GM23338 (cell line): Measurements from ENCODE around the gene MAST2. TPM values are rescaled to one million over a fixed set of nuclear protein-coding genes. Genes with fewer than 3 reads are reported as not detected.

Experiments used
- ATAC-seq: fragments of 200-7000 bp; cut with Tn5 transposase; 3 replicates; pipeline ENCODE4 v1.9.1; 2020
- DNase-seq: peaks from one replicate; pipeline ENCODE4 v3.0.0-alpha.2; 2015; ENCODE audit warnings: low spot score
- H2AFZ ChIP-seq: fragments of 200-600 bp; sonication (generic); 2 replicates; pipeline ENCODE4 v1.8.0; 2016; ENCODE audit warnings: antibody characterized with exemption, mild to moderate bottlenecking, moderate library complexity
- H3F3A ChIP-seq: fragments of 200-600 bp; sonication (generic); replicated peaks from 2 replicates; pipeline ENCODE4 v1.8.0; 2017; ENCODE audit warnings: antibody characterized with exemption, mixed run types, low read depth
- H3K27ac ChIP-seq: fragments of 200-600 bp; sonication (generic); 2 replicates; pipeline ENCODE4 v1.6.1; 2016; ENCODE audit warnings: low read depth
- H3K27me3 ChIP-seq: fragments of 200-600 bp; sonication (generic); 2 replicates; pipeline ENCODE4 v1.8.0; 2016; ENCODE audit warnings: mild to moderate bottlenecking, mixed run types, moderate library complexity; ENCODE audit not compliant: insufficient read depth
- H3K36me3 ChIP-seq: fragments of 200-600 bp; sonication (generic); 2 replicates; pipeline ENCODE4 v1.8.0; 2016; ENCODE audit warnings: mild to moderate bottlenecking; ENCODE audit not compliant: insufficient read depth
- H3K4me1 ChIP-seq: fragments of 200-600 bp; sonication (generic); 2 replicates; pipeline ENCODE4 v1.8.0; 2016; ENCODE audit warnings: mild to moderate bottlenecking, moderate library complexity; ENCODE audit not compliant: insufficient read depth
- H3K4me2 ChIP-seq: fragments of 200-600 bp; sonication (generic); 2 replicates; pipeline ENCODE4 v1.7.1; 2017; ENCODE audit warnings: mixed run types
- H3K4me3 ChIP-seq: fragments of 200-600 bp; sonication (generic); 2 replicates; pipeline ENCODE4 v1.6.1; 2016; ENCODE audit warnings: mixed run types
- H3K79me2 ChIP-seq: fragments of 200-600 bp; sonication (generic); replicated peaks from 2 replicates; pipeline ENCODE4 v1.8.0; 2017; ENCODE audit warnings: mild to moderate bottlenecking; ENCODE audit not compliant: insufficient read depth
- H3K9me2 ChIP-seq: fragments of 200-600 bp; sonication (generic); 2 replicates; pipeline ENCODE4 v1.8.0; 2017; ENCODE audit not compliant: insufficient read depth
- H4K20me1 ChIP-seq: fragments of 200-600 bp; sonication (generic); replicated peaks from 2 replicates; pipeline ENCODE4 v1.8.0; 2017; ENCODE audit warnings: mild to moderate bottlenecking; ENCODE audit not compliant: insufficient read depth
- H3K27ac Mint-ChIP-seq: 2 replicates; pipeline ENCODE4 v1.8.0; 2020; ENCODE audit warnings: inconsistent platforms, mild to moderate bottlenecking, moderate library complexity, mixed read lengths
- H3K27me3 Mint-ChIP-seq: 3 replicates; pipeline ENCODE4 v1.8.0; 2022; ENCODE audit warnings: low read depth, mild to moderate bottlenecking, moderate library complexity, mixed read lengths, inconsistent platforms; ENCODE audit not compliant: insufficient read depth, poor library complexity
- H3K36me3 Mint-ChIP-seq: 3 replicates; pipeline ENCODE4 v1.8.0; 2021; ENCODE audit warnings: low read depth, mild to moderate bottlenecking, inconsistent platforms, moderate library complexity, mixed read lengths
- H3K4me1 Mint-ChIP-seq: 3 replicates; pipeline ENCODE4 v1.8.0; 2020; ENCODE audit warnings: mild to moderate bottlenecking, inconsistent platforms, mixed read lengths
- H3K4me3 Mint-ChIP-seq: 3 replicates; pipeline ENCODE4 v1.8.0; 2021; ENCODE audit warnings: moderate library complexity, mild to moderate bottlenecking, inconsistent platforms, mixed read lengths
- H3K9me3 Mint-ChIP-seq: 3 replicates; pipeline ENCODE4 v1.8.0; 2020; ENCODE audit warnings: moderate library complexity, mild to moderate bottlenecking, inconsistent platforms, mixed read lengths
- CREB1 ChIP-seq: fragments of 250-450 bp; sonication (Bioruptor Pico); IDR thresholded peaks from 2 replicates; pipeline ENCODE4 v1.5.0; 2020; ENCODE audit warnings: low read depth, mild to moderate bottlenecking, moderate library complexity
- CTCF ChIP-seq, 2 experiments: fragments of 200-600 bp in 1 of 2; sonication (generic) in 1 of 2; conservative IDR thresholded peaks; 2 replicates each; pipeline versions ENCODE4 v1.5.1 to v1.6.1; 2016 to 2017; ENCODE audit warnings: antibody characterized with exemption in 2 of 2, low read depth in 2 of 2, mild to moderate bottlenecking in 2 of 2, moderate library complexity in 1 of 2
- ETS1 ChIP-seq: IDR thresholded peaks from 2 replicates; pipeline ENCODE4 v1.6.1; 2016; ENCODE audit warnings: antibody characterized with exemption
- EZH2 ChIP-seq: fragments of 200-600 bp; sonication (generic); IDR thresholded peaks from one replicate; pipeline ENCODE4 v1.8.0; 2017; ENCODE audit warnings: antibody characterized with exemption, mild to moderate bottlenecking, low read depth; ENCODE audit not compliant: unreplicated experiment
- EZH2phosphoT487 ChIP-seq: fragments of 200-600 bp; sonication (generic); IDR thresholded peaks from one replicate; pipeline ENCODE4 v1.8.1; 2018; ENCODE audit warnings: antibody characterized with exemption; ENCODE audit not compliant: unreplicated experiment
- JUNB ChIP-seq: IDR thresholded peaks from one replicate; pipeline ENCODE4 v1.6.1; 2016; ENCODE audit warnings: antibody characterized with exemption; ENCODE audit not compliant: unreplicated experiment
- NANOG ChIP-seq: IDR thresholded peaks from 2 replicates; pipeline ENCODE4 v1.6.1; 2016; ENCODE audit warnings: antibody characterized with exemption, borderline replicate concordance
- POLR2AphosphoS5 ChIP-seq: IDR thresholded peaks from 2 replicates; pipeline ENCODE4 v1.6.1; 2016; ENCODE audit warnings: antibody characterized with exemption, low read depth
- STAT1 ChIP-seq: IDR thresholded peaks from one replicate; pipeline ENCODE4 v1.6.1; 2016; ENCODE audit warnings: antibody characterized with exemption; ENCODE audit not compliant: unreplicated experiment
- ZNF114 ChIP-seq: fragments of 250-450 bp; sonication (Bioruptor Pico); IDR thresholded peaks from 2 replicates; pipeline ENCODE4 v1.5.0; 2020; ENCODE audit warnings: mild to moderate bottlenecking, moderate library complexity
- ZNF331 ChIP-seq: fragments of 250-450 bp; sonication (Bioruptor Pico); IDR thresholded peaks from 2 replicates; pipeline ENCODE4 v1.5.0; 2020; ENCODE audit warnings: low read depth, mild to moderate bottlenecking, moderate library complexity
- ZNF462 ChIP-seq: fragments of 250-450 bp; sonication (Bioruptor Pico); IDR thresholded peaks from 2 replicates; pipeline ENCODE4 v1.5.0; 2020; ENCODE audit warnings: mild to moderate bottlenecking, moderate library complexity
- polyA plus RNA-seq: library from polyadenylated mRNA; unstranded; fragments of >200 nt; fragmentation: Nextera tagmentation; extraction: Ambion mirVana; gene quantifications from 2 replicates; pipeline ENCODE4 v1.2.1, GENCODE V29; 2016
- total RNA-seq: library from RNA; depleted of rRNA; stranded (reverse); fragments of >200 nt; shearing (Covaris generic); gene quantifications from 2 replicates; pipeline ENCODE4 v1.2.3, GENCODE V29; 2014
- TF ChIP-seq, protein P1 (sequence below): IDR thresholded peaks from one replicate; pipeline ENCODE4 v1.6.1; 2018; ENCODE audit warnings: antibody characterized with exemption; ENCODE audit not compliant: unreplicated experiment

MAST2 gene
- total and polyA plus RNA-seq, 2 experiments from 2014 or later, result 11.5 to 57.7 TPM

GRCh38 chr1:45969866-45970265, 166.5 kb downstream of the MAST2 start:
- H3K27ac ChIP-seq, result peak overlapping the region; percentile 45; the same call in 1 of the 2 replicates
- 0 out of 2 replicates have a peak, but pooled peaks cover 30% of the 10 kb centered on the region for H3K79me2 ChIP-seq
- no peaks in the 10 kb centered on the region; the same call in 1 of the 2 replicates for H4K20me1 ChIP-seq
- TF ChIP-seq CTCF (conservative IDR thresholded peaks at IDR 0.05; ENCODE audit: low read depth in 2 of 2) (no peak), ZNF331 (CRISPR knock-in tag) (no peak), STAT1 (no peak), EZH2 (no peak), CREB1 (no peak), ZNF114 (no peak), POLR2AphosphoS5 (no peak), ETS1 (no peak), ZNF462 (CRISPR knock-in tag) (no peak), EZH2phosphoT487 (no peak), NANOG (no peak), JUNB (no peak)
- TF ChIP-seq, protein P1, sequence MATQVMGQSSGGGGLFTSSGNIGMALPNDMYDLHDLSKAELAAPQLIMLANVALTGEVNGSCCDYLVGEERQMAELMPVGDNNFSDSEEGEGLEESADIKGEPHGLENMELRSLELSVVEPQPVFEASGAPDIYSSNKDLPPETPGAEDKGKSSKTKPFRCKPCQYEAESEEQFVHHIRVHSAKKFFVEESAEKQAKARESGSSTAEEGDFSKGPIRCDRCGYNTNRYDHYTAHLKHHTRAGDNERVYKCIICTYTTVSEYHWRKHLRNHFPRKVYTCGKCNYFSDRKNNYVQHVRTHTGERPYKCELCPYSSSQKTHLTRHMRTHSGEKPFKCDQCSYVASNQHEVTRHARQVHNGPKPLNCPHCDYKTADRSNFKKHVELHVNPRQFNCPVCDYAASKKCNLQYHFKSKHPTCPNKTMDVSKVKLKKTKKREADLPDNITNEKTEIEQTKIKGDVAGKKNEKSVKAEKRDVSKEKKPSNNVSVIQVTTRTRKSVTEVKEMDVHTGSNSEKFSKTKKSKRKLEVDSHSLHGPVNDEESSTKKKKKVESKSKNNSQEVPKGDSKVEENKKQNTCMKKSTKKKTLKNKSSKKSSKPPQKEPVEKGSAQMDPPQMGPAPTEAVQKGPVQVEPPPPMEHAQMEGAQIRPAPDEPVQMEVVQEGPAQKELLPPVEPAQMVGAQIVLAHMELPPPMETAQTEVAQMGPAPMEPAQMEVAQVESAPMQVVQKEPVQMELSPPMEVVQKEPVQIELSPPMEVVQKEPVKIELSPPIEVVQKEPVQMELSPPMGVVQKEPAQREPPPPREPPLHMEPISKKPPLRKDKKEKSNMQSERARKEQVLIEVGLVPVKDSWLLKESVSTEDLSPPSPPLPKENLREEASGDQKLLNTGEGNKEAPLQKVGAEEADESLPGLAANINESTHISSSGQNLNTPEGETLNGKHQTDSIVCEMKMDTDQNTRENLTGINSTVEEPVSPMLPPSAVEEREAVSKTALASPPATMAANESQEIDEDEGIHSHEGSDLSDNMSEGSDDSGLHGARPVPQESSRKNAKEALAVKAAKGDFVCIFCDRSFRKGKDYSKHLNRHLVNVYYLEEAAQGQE, result no peak
- DNase-seq (no peak), ATAC-seq (no peak)
- 0 out of 3 replicates have a peak, but pooled peaks cover 4% of the 10 kb centered on the region for H3K9me3 Mint-ChIP-seq
- H2AFZ ChIP-seq, result no peak overlapping the region
- H3K4me1 Mint-ChIP-seq, result peaks cover 6% of the 10 kb centered on the region; the same call in 2 of the 3 replicates
- H3K36me3 Mint-ChIP-seq, result peaks cover 29% of the 10 kb centered on the region
- H3K27ac Mint-ChIP-seq, result no peak overlapping the region
- H3K4me2 ChIP-seq, result no peak overlapping the region
- H3K4me3 Mint-ChIP-seq, result no peak overlapping the region
- H3K9me2 ChIP-seq, result no peaks in the 10 kb centered on the region; the same call in 1 of the 2 replicates
- no peaks in the 10 kb centered on the region for H3K27me3 ChIP-seq
- no peaks in the 10 kb centered on the region for H3K27me3 Mint-ChIP-seq
- no peaks in the 10 kb centered on the region for H3F3A ChIP-seq
- H3K4me1 ChIP-seq, result no peaks in the 10 kb centered on the region; the same call in 1 of the 2 replicates
- H3K4me3 ChIP-seq, result no peak overlapping the region
- no peaks in the 10 kb centered on the region for H3K36me3 ChIP-seq
